Vagina (tissue), 2 donors: ENCODE measurements around the gene PRICKLE2.

Source experiments
- POLR2AphosphoS5 ChIP-seq, 2 donors: sonication (generic); formaldehyde crosslinking; IDR thresholded peaks; one replicate each; pipeline ENCODE4 v1.9.0; 2017; ENCODE audit warnings: antibody characterized with exemption in 2 of 2, mild to moderate bottlenecking in 2 of 2, low read depth in 1 of 2; ENCODE audit not compliant: insufficient read depth in 1 of 2
- TF ChIP-seq, protein P1 (sequence below), 3 experiments: fragments of 450-650 bp in 2 of 3; fragments of 200-600 bp in 1 of 3; sonication (generic) in 1 of 3; IDR thresholded peaks; one replicate each; pipeline ENCODE4 v1.5.1; 2017 to 2019; ENCODE audit warnings: antibody characterized with exemption in 3 of 3, mild to moderate bottlenecking in 2 of 3, moderate library complexity in 2 of 3

DNA sequence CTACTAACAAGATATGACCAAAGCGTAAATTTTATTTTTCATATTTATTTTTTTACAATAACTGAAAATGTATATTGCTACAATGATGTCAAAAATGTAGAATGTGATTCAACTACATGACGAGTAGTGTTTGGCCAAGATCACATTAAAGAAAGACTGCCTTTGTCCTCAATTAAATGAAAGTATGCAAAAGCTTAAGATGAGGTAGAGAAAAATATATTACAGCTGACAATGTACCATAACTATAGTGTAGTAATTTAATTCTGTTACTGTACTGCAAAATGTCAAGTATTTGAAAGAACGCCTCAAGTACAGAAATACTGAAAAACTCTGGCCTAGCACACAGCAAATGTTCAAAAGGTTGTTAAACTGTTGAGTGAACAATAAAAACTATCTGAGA, 9.7 kb downstream of the PRICKLE2 start:
- no peak for TF ChIP-seq POLR2AphosphoS5 (IDR thresholded peaks at IDR 0.05; ENCODE audit: insufficient read depth in 1 of 2, low read depth in 1 of 2)
- TF ChIP-seq, protein P1, sequence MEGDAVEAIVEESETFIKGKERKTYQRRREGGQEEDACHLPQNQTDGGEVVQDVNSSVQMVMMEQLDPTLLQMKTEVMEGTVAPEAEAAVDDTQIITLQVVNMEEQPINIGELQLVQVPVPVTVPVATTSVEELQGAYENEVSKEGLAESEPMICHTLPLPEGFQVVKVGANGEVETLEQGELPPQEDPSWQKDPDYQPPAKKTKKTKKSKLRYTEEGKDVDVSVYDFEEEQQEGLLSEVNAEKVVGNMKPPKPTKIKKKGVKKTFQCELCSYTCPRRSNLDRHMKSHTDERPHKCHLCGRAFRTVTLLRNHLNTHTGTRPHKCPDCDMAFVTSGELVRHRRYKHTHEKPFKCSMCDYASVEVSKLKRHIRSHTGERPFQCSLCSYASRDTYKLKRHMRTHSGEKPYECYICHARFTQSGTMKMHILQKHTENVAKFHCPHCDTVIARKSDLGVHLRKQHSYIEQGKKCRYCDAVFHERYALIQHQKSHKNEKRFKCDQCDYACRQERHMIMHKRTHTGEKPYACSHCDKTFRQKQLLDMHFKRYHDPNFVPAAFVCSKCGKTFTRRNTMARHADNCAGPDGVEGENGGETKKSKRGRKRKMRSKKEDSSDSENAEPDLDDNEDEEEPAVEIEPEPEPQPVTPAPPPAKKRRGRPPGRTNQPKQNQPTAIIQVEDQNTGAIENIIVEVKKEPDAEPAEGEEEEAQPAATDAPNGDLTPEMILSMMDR (IDR thresholded peaks at IDR 0.05): no peak
